Forelimb muscle (tissue), 1 donor: Measurements from ENCODE around the gene CORO2B. TPM values are rescaled to one million over a fixed set of nuclear protein-coding genes. Genes with fewer than 3 reads are reported as not detected.
A peak's percentile ranks its signal among the peaks of the same experiment; 100 is the strongest.
"Not testable (repeated sequence)": the region's sequence is repeated elsewhere in the genome, so short reads cannot be mapped to it uniquely, and the experiment has no call there.

Experiments used
- DNase-seq: peaks from one replicate; pipeline ENCODE4 v3.0.0-alpha.2; 2013; ENCODE audit warnings: low read depth
- polyA plus RNA-seq: library from polyadenylated mRNA; unstranded; fragments of 120-200 nt; gene quantifications from one replicate; pipeline ENCODE4 v1.2.1, GENCODE V29; 2013; ENCODE audit not compliant: insufficient read length

Gene CORO2B
- polyA plus RNA-seq, 1 donor, result 4.4 TPM

- peak; percentile 64 for DNase-seq
Measured at GRCh38 chr15:68725736-68726135, 146.9 kb downstream of the CORO2B start.

- DNase-seq, result no peak
Measured at GRCh38 chr15:68726246-68726645, 147.5 kb downstream of the CORO2B start.

GRCh38 chr15:68729789-68730411, 151.1 kb downstream of the CORO2B start:
- no peak for DNase-seq

- no peak for DNase-seq
Measured at GRCh38 chr15:68730471-68730919, 151.7 kb downstream of the CORO2B start.

- no peak for DNase-seq
Measured at GRCh38 chr15:68730976-68731897, 152.4 kb downstream of the CORO2B start.

- DNase-seq, result no peak
Measured at GRCh38 chr15:68732451-68732850, 153.7 kb downstream of the CORO2B start.

- no peak for DNase-seq
Measured at GRCh38 chr15:68733666-68734065, 154.9 kb downstream of the CORO2B start.

- DNase-seq, result no peak
Measured at GRCh38 chr15:68734352-68734751, 155.6 kb downstream of the CORO2B start.

GRCh38 chr15:68734881-68735280, 156.1 kb downstream of the CORO2B start:
- no peak for DNase-seq

- DNase-seq, result no peak
Measured at GRCh38 chr15:68735610-68736009, 156.8 kb downstream of the CORO2B start.

GRCh38 chr15:68739390-68740080, 160.7 kb downstream of the CORO2B start:
- no peak for DNase-seq

GRCh38 chr15:68743256-68743655, 164.5 kb downstream of the CORO2B start:
- DNase-seq, result no peak

- DNase-seq, result no peak
Measured at GRCh38 chr15:68749365-68749764, 170.6 kb downstream of the CORO2B start.

GRCh38 chr15:68749793-68750192, 171.0 kb downstream of the CORO2B start:
- peak; percentile 63 for DNase-seq

GRCh38 chr15:68751622-68752021, 172.8 kb downstream of the CORO2B start:
- no peak for DNase-seq

- no peak for DNase-seq
Measured at GRCh38 chr15:68755731-68756130, 176.9 kb downstream of the CORO2B start.

GRCh38 chr15:68759982-68760579, 181.3 kb downstream of the CORO2B start:
- DNase-seq, result not testable (repeated sequence)

- no peak for DNase-seq
Measured at GRCh38 chr15:68763063-68763462, 184.3 kb downstream of the CORO2B start.

- no peak for DNase-seq
Measured at GRCh38 chr15:68764090-68764489, 185.3 kb downstream of the CORO2B start.

GRCh38 chr15:68765602-68766368, 187.0 kb downstream of the CORO2B start:
- no peak for DNase-seq

GRCh38 chr15:68767833-68768232, 189.0 kb downstream of the CORO2B start:
- DNase-seq, result no peak
